Adrenal gland (tissue), 12 donors: ENCODE data around the gene SERGEF. TPM values are rescaled to one million over a fixed set of nuclear protein-coding genes. Genes with fewer than 3 reads are reported as not detected.

ENCODE experiments used
- DNase-seq, 7 donors: peaks; one replicate each; pipeline ENCODE4 v3.0.0-alpha.2; 2019 to 2020
- H3K27ac ChIP-seq, 5 donors: fragments of 200-600 bp; sonication (generic) in 4 of 5; 1 replicate in 3 of 5; 2 replicates in 2 of 5; pipeline versions ENCODE4 v1.5.1 to v1.8.0; 2016 to 2020; ENCODE audit warnings: mild to moderate bottlenecking in 1 of 5
- H3K27me3 ChIP-seq: fragments of 200-600 bp; 2 replicates; pipeline ENCODE4 v1.8.0; 2021
- H3K36me3 ChIP-seq, 2 donors: fragments of 200-600 bp; replicated peaks in 1 of 2; 1 replicate in 1 of 2; 2 replicates in 1 of 2; pipeline versions ENCODE4 v1.5.1 to v1.8.0; 2018 to 2022
- H3K4me1 ChIP-seq, 2 donors: fragments of 200-600 bp; replicated peaks in 1 of 2; 1 replicate in 1 of 2; 2 replicates in 1 of 2; pipeline versions ENCODE4 v1.5.1 to v1.8.0; 2018 to 2021
- H3K4me3 ChIP-seq, 4 donors: fragments of 200-600 bp; sonication (generic) in 3 of 4; one replicate each; pipeline ENCODE4 v1.5.1; 2016 to 2018
- H3K9me3 ChIP-seq, 3 donors: fragments of 200-600 bp; sonication (generic) in 1 of 3; replicated peaks in 1 of 3; 1 replicate in 2 of 3; 2 replicates in 1 of 3; pipeline versions ENCODE4 v1.5.1 to v1.8.0; 2016 to 2021
- CTCF ChIP-seq, 6 experiments: fragments of 450-650 bp in 4 of 6; fragments of 200-600 bp in 2 of 6; sonication (generic) in 1 of 6; IDR thresholded peaks; 1 replicate in 5 of 6; 2 replicates in 1 of 6; pipeline versions ENCODE4 v1.5.1 to v1.8.0; 2016 to 2021; ENCODE audit warnings: antibody characterized with exemption in 6 of 6, mild to moderate bottlenecking in 2 of 6, moderate library complexity in 1 of 6
- POLR2A ChIP-seq, 2 donors: fragments of 450-650 bp; IDR thresholded peaks; one replicate each; pipeline ENCODE4 v1.6.1; 2017; ENCODE audit warnings: antibody characterized with exemption in 2 of 2, mild to moderate bottlenecking in 2 of 2, moderate library complexity in 1 of 2
- WGBS, 4 donors: extraction: QIAGEN DNeasy Blood & Tissue Kit in 2 of 4; methylation state at CpG; one replicate each; pipeline versions ENCODE4 v1.1.5 to v1.1.7; 2013 to 2017; 5-methylcytosine and 5-hydroxymethylcytosine counted together
- intact Hi-C, 2 donors: fragments of 100-400 bp; cut with DNase I; formaldehyde crosslinking; loops; one replicate each; pipeline versions ENCODE4 v1.14.1 to v1.15.0; 2022 to 2023
- polyA plus RNA-seq, 3 donors: library from polyadenylated mRNA; stranded (reverse); fragments of 200-250 nt in 2 of 3; fragments of 350-450 nt in 1 of 3; fragmentation: Illumina TruSeq in 1 of 3; extraction: RNeasy Lipid Tissue Mini Kit (QIAGEN cat#74804) in 1 of 3; gene quantifications; one replicate each; pipeline ENCODE4 v1.2.3, GENCODE V29; 2013 to 2014
- total RNA-seq, 9 donors: library from RNA; depleted of rRNA in 4 of 9; stranded (reverse); fragments of >200 nt in 4 of 9; fragments of 120-200 nt in 1 of 9; fragmentation: NEBNext Ultra II Directional in 1 of 9; extraction: Animal tissue kit (Norgen Biotek cat#: 25700) in 1 of 9; gene quantifications; one replicate each; pipeline versions ENCODE4 v1.1.0 to v1.2.4, GENCODE V29; 2013 to 2023
- donor health status: healthy with polysubstance abuse.
- donor health status: Bipolar disorder and iron deficiency.
- donor health status: DM: yes; HTN: yes; CAD: no.
- donor health status: DM: no; HTN: no; CAD: no.
- donor health status: DM: no; HTN: no; CAD: no.
- donor health status: DM: yes; HTN: yes; CAD: no.

Gene SERGEF
- total and polyA plus RNA-seq, 12 donors: 21.7 to 216 (median 38.4) TPM

- DNase-seq: no peak
- no peaks in the 10 kb centered on the region for H3K36me3 ChIP-seq
- no peaks in the 10 kb centered on the region for H3K27me3 ChIP-seq
- H3K4me3 ChIP-seq: no peak overlapping the region
- no peak overlapping the region for H3K27ac ChIP-seq
- H3K4me1 ChIP-seq: no peaks in the 10 kb centered on the region
- TF ChIP-seq POLR2A (IDR thresholded peaks at IDR 0.05): no peak
- TF ChIP-seq CTCF (IDR thresholded peaks at IDR 0.05): no peak
- no peaks in the 10 kb centered on the region for H3K9me3 ChIP-seq
- WGBS, 4 donors: 83 to 95% (median 87%) methylated on average over 3 of the region's 3 CpGs
- intact Hi-C loops: no loop called here
These were observed 146.9 kb downstream of the SERGEF start for GRCh38 chr11:17865765-17866428.

- Histone ChIP-seq H3K4me3 (no peak overlapping the region), H3K27me3 (no peaks in the 10 kb centered on the region), H3K4me1 (no peaks in the 10 kb centered on the region), H3K9me3 (no peaks in the 10 kb centered on the region), H3K36me3 (no peaks in the 10 kb centered on the region), H3K27ac (no peak overlapping the region)
- intact Hi-C loops: no loop called here
- WGBS, 4 donors: 45 to 61% (median 52%) methylated on average over 3 of the region's 3 CpGs
- DNase-seq: no peak
- TF ChIP-seq POLR2A (IDR thresholded peaks at IDR 0.05) (no peak), CTCF (IDR thresholded peaks at IDR 0.05) (peak in 2 of 6 experiments; percentile 17 to 32)
These were observed 148.3 kb downstream of the SERGEF start for GRCh38 chr11:17864478-17864941.

- Histone ChIP-seq H3K4me3 (no peak overlapping the region), H3K9me3 (no peaks in the 10 kb centered on the region), H3K4me1 (no peaks in the 10 kb centered on the region), H3K36me3 (no peaks in the 10 kb centered on the region), H3K27ac (no peak overlapping the region), H3K27me3 (no peaks in the 10 kb centered on the region)
- TF ChIP-seq CTCF (IDR thresholded peaks at IDR 0.05) (no peak), POLR2A (IDR thresholded peaks at IDR 0.05) (no peak)
- intact Hi-C loops: no loop called here
- WGBS, 4 donors: 94 to 99% (median 98%) methylated on average over 5 of the region's 5 CpGs
- no peak for DNase-seq
These were observed 151.7 kb downstream of the SERGEF start for GRCh38 chr11:17861036-17861755.

GRCh38 chr11:17859552-17859951 is 153.3 kb downstream of the SERGEF start:
- Histone ChIP-seq H3K36me3 (no peaks in the 10 kb centered on the region), H3K4me1 (no peaks in the 10 kb centered on the region), H3K27ac (no peak overlapping the region), H3K4me3 (no peak overlapping the region), H3K9me3 (no peaks in the 10 kb centered on the region), H3K27me3 (no peaks in the 10 kb centered on the region)
- intact Hi-C loops: no loop called here
- TF ChIP-seq CTCF (IDR thresholded peaks at IDR 0.05): no peak
- TF ChIP-seq POLR2A (IDR thresholded peaks at IDR 0.05): no peak
- 91 to 95% (median 92%) methylated on average over 2 of the region's 2 CpGs for WGBS, 4 donors
- DNase-seq: no peak
